HFFc6 (cell line): Measurements from ENCODE around the gene MKI67. TPM values are rescaled to one million over a fixed set of nuclear protein-coding genes. Genes with fewer than 3 reads are reported as not detected.

Experiments used
- DNase-seq: peaks from one replicate; pipeline ENCODE4 v3.0.0-alpha.2; 2018
- H3K27ac Mint-ChIP-seq: 2 replicates; pipeline ENCODE4 v1.8.0; 2020; ENCODE audit warnings: mild to moderate bottlenecking, mixed read lengths
- H3K27me3 Mint-ChIP-seq: 2 replicates; pipeline ENCODE4 v1.8.0; 2021; ENCODE audit warnings: mild to moderate bottlenecking, moderate library complexity, mixed read lengths; ENCODE audit not compliant: insufficient read depth
- H3K36me3 Mint-ChIP-seq: 2 replicates; pipeline ENCODE4 v1.8.0; 2021; ENCODE audit warnings: low read depth, mixed read lengths
- H3K4me1 Mint-ChIP-seq: 2 replicates; pipeline ENCODE4 v1.8.0; 2020; ENCODE audit warnings: low read depth, mixed read lengths
- H3K4me3 Mint-ChIP-seq: 2 replicates; pipeline ENCODE4 v1.8.0; 2020; ENCODE audit warnings: mild to moderate bottlenecking, moderate library complexity, mixed read lengths
- H3K9me3 Mint-ChIP-seq: 2 replicates; pipeline ENCODE4 v1.8.0; 2020; ENCODE audit warnings: mild to moderate bottlenecking, mixed read lengths
- total RNA-seq, 6 experiments: library from RNA; stranded (reverse); fragmentation: NEBNext Ultra II Directional; extraction: Animal tissue kit (Norgen Biotek cat#: 25700); gene quantifications; 2 replicates in 1 of 6; 3 replicates in 5 of 6; pipeline ENCODE4 v1.2.3, GENCODE V29; 2021
- TF ChIP-seq, protein P1 (sequence below): fragments of 200-600 bp; sonication (generic); IDR thresholded peaks from 2 replicates; pipeline ENCODE4 v1.5.0; 2021; ENCODE audit warnings: antibody characterized with exemption, mild to moderate bottlenecking

Gene MKI67
- total RNA-seq, 6 experiments from 2014 or later, result 38.2 to 77.0 (median 70.0) TPM

- TF ChIP-seq, protein P1, sequence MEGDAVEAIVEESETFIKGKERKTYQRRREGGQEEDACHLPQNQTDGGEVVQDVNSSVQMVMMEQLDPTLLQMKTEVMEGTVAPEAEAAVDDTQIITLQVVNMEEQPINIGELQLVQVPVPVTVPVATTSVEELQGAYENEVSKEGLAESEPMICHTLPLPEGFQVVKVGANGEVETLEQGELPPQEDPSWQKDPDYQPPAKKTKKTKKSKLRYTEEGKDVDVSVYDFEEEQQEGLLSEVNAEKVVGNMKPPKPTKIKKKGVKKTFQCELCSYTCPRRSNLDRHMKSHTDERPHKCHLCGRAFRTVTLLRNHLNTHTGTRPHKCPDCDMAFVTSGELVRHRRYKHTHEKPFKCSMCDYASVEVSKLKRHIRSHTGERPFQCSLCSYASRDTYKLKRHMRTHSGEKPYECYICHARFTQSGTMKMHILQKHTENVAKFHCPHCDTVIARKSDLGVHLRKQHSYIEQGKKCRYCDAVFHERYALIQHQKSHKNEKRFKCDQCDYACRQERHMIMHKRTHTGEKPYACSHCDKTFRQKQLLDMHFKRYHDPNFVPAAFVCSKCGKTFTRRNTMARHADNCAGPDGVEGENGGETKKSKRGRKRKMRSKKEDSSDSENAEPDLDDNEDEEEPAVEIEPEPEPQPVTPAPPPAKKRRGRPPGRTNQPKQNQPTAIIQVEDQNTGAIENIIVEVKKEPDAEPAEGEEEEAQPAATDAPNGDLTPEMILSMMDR, result no peak
- no peak overlapping the region for H3K27ac Mint-ChIP-seq
- no peaks in the 10 kb centered on the region for H3K36me3 Mint-ChIP-seq
- H3K9me3 Mint-ChIP-seq, result peaks cover 5% of the 10 kb centered on the region; the same call in 1 of the 2 replicates
- H3K27me3 Mint-ChIP-seq, result peaks cover 8% of the 10 kb centered on the region
- no peak overlapping the region for H3K4me3 Mint-ChIP-seq
- no peaks in the 10 kb centered on the region; the same call in 1 of the 2 replicates for H3K4me1 Mint-ChIP-seq
- no peak for DNase-seq
Observed at GRCh38 chr10:128058750-128059134, 67.5 kb downstream of the MKI67 start.

GRCh38 chr10:128058106-128058749, 68.0 kb downstream of the MKI67 start:
- TF ChIP-seq, protein P1, result no peak
- Mint-ChIP-seq H3K4me3 (no peak overlapping the region), H3K36me3 (no peaks in the 10 kb centered on the region), H3K4me1 (no peaks in the 10 kb centered on the region; the same call in 1 of the 2 replicates), H3K9me3 (peaks cover 5% of the 10 kb centered on the region; the same call in 1 of the 2 replicates), H3K27ac (no peak overlapping the region), H3K27me3 (peaks cover 8% of the 10 kb centered on the region)
- DNase-seq, result no peak

DNA sequence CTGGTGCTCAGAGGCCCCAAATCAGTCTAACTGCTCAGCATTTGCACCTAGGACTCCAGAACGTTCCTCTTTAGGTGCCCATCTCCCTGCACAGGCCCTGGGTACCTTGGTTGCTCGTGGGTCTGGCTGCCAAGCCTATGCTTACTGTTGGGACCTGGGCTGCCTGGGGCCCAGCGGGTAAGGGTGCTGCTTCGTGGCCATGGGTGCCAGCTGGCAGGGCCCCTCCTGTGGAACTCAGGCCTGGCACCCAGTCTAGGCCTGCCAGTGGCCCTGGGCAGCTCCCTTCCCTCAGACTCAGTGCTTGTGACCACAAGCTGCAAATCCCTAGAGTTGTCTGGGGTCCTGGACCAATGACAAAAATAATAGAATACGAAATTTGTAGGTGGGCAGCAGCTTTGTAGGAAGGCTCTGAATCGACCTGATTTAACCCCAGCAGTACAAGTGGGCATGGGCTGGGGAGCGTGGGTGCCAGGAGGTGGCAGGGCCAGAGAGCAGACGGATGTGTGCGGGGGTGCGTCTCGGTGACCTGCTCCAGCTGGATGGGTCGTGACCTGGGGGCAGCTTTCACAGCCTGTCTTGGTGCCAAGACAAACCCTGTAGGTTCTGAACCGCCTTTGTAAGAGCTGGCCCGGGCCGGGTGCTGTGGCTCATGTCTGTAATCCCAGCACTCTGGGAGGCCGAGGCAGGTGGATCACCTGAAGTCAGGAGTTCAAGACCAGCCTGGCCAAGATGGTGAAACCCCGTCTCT, 69.7 kb downstream of the MKI67 start:
- H3K4me1 Mint-ChIP-seq, result no peaks in the 10 kb centered on the region

GRCh38 chr10:128055061-128055868, 71.0 kb downstream of the MKI67 start:
- Mint-ChIP-seq H3K9me3 (peaks cover 5% of the 10 kb centered on the region; the same call in 1 of the 2 replicates), H3K4me1 (no peaks in the 10 kb centered on the region), H3K4me3 (no peak overlapping the region), H3K36me3 (no peaks in the 10 kb centered on the region), H3K27me3 (peaks cover 19% of the 10 kb centered on the region), H3K27ac (no peak overlapping the region)
- no peak for DNase-seq
- TF ChIP-seq, protein P1, result no peak

More for the DNA sequence above, 69.7 kb downstream of the MKI67 start:
- TF ChIP-seq, protein P1, result no peak
- no peaks in the 10 kb centered on the region for H3K36me3 Mint-ChIP-seq
- no peak overlapping the region for H3K4me3 Mint-ChIP-seq
- no peak overlapping the region for H3K27ac Mint-ChIP-seq
- H3K9me3 Mint-ChIP-seq, result peaks cover 5% of the 10 kb centered on the region; the same call in 1 of the 2 replicates
- peaks cover 19% of the 10 kb centered on the region for H3K27me3 Mint-ChIP-seq
- DNase-seq, result no peak

DNA sequence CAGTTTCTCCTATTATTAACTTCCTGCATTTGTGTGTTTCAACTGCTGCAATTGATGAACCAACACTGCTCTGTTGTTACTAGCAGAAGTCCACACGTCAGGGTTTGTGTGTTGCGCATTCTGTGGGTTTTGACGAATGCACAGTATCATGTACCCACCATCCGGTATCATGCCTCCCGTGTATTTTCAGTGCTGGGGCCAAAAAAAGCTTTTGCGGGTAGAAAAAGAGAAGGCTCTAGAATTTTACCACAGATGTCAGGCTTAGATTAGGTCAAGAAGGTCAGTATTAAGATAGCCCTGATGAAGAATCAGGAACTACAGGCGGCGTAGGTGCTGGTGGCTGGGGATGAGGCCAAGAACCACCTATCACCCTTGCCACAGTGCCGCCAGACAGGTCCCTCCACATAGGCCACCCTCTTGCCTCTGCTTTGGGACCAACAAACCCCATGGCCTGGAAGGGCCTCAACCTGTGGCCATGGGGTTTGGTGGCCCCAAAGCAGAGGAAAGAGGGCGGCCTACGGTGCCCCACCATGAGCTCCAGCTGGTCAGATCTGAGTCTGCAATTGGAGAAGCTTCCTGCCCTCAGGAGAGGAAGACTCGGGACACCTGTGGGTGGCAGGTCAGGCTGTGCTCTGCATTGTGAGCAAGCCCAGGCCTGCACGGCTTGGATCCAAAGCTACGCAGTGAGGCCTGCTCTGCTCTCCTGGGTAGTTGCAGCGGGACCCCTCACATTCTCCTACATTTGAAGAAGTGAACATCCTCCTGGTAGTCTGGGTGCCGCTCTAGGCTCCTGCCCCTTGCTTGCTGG, 71.9 kb downstream of the MKI67 start:
- no peak overlapping the region for H3K4me3 Mint-ChIP-seq
- no peak overlapping the region for H3K27ac Mint-ChIP-seq
- no peak for DNase-seq
- no peaks in the 10 kb centered on the region; the same call in 1 of the 2 replicates for H3K9me3 Mint-ChIP-seq
- no peaks in the 10 kb centered on the region for H3K36me3 Mint-ChIP-seq
- peaks cover 19% of the 10 kb centered on the region for H3K27me3 Mint-ChIP-seq
- no peaks in the 10 kb centered on the region for H3K4me1 Mint-ChIP-seq
- TF ChIP-seq, protein P1, result no peak
